ENCODE measurements around the gene TLX1. TPM values are rescaled to one million over a fixed set of nuclear protein-coding genes. Genes with fewer than 3 reads are reported as not detected.

The TLX1 gene
- total RNA-seq, result not detected
- long read RNA-seq, result 0 reads

- intact Hi-C loops (cut with micrococcal nuclease), result no loop called here
- DNase-seq (peak; percentile 68), ATAC-seq (peak; percentile 78)
Observed at GRCh38 chr10:101130984-101131961, at the start of gene TLX1. TLX1 (plus strand) TSS chr10:101131300; CDS start chr10:101131542, 242 bp downstream.

DNA sequence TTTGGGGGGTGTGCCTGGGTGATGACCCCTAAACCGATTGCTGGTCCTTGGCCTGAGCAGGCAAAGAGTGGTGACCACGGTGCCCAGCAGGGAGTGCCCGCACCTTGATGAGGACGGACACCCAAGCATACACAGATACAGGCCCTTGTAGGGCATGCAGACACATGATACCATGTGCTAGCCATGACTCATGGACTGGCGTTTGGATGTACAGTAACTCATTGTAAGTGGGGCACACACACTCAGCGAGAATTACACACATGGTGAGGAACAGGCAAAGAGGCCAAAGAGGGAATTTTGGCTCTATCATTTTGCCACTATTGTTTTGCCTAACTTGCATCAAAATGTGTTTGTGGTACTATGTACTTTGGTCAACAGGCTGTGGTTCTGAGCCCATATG, 45.3 kb upstream of the TLX1 start:
- intact Hi-C loops (cut with micrococcal nuclease), result no loop called here
- DNase-seq, result no peak
- ATAC-seq, result no peak

DNA sequence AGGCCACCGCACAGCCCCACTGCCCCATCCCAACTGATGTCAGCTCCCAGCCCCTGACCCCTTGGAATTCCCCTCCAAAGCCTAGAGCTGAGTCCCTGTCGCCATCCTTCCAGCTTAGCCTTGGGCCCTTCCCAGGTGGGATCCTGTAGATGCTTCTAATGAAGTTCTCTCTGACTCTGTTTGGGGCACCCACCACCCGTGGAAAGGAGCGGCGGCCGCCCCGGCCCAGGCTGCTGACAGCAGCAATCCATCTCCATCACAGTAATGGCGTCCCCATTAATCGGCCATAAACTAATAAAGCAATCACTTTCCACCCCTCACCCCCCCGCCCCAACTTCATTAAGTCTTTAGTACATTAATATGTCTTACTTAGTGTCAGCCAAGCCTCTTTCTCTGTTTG, 43.7 kb upstream of the TLX1 start:
- no peak for DNase-seq
- ATAC-seq, result no peak
- intact Hi-C loops (cut with micrococcal nuclease), result no loop called here

DNA sequence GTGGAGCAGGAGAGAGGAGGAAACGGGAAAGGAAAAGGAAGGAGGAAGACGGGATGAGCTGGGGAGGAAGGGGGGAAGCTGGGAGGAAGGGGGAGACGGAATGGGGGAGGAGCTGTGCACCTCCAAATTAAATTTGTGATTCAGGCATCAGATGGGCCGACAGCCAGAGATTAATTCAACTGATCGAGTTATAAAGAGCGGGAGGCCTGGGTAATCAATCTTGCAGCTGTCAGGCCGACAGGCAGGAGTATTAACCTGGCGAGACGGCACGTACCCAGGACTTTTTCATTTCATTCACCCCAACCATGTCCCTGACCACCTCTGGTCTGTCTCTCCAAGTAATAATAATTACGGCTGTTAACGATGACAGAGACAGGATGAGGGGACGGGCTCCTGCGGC, 43.1 kb upstream of the TLX1 start:
- intact Hi-C loops (cut with micrococcal nuclease), result no loop called here
- no peak for ATAC-seq
- no peak for DNase-seq

DNA sequence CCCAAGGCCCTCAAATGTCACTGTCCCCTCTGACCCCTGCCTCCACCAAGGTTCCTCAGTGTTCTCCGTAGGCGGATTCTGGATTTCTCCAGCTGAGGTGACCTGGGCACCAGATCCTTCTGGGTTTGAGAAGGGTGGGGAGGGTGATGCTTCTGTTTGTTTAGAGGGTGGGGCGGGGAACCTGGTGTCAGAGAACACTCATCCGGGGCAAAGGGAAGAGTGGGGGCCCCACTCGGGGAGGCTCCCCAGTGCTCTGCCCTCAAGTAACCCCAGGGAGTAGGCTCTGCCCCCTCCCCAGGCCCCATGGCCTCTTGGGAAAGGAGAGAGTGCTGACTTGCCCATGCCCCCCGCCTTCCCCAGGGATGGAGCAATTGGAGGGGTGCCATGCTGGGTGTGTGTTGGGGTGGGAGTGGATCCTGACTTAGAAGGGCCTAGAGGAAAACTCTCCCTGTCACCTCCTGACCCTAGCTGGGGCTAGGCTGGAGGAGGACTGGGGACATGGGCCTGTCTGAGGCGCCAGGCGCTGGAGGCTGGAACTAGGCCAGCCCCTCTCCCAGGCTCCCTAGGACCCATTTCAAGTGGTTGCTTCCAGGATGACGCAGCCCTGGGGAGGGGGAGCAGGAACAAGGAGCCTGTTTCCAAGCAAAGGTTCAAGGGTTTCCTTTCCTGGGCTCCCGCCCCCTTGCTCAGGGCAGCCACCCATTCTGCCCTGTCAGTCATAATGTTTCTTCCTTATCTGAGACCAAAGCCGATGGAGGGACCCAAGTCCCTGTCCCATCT, 41.4 kb upstream of the TLX1 start:
- DNase-seq (no peak), ATAC-seq (no peak)
- intact Hi-C loops (cut with micrococcal nuclease), result no loop called here

- DNase-seq (no peak), ATAC-seq (no peak)
- intact Hi-C loops (cut with micrococcal nuclease), result no loop called here
Observed at GRCh38 chr10:101090597-101090996, 40.5 kb upstream of the TLX1 start.

DNA sequence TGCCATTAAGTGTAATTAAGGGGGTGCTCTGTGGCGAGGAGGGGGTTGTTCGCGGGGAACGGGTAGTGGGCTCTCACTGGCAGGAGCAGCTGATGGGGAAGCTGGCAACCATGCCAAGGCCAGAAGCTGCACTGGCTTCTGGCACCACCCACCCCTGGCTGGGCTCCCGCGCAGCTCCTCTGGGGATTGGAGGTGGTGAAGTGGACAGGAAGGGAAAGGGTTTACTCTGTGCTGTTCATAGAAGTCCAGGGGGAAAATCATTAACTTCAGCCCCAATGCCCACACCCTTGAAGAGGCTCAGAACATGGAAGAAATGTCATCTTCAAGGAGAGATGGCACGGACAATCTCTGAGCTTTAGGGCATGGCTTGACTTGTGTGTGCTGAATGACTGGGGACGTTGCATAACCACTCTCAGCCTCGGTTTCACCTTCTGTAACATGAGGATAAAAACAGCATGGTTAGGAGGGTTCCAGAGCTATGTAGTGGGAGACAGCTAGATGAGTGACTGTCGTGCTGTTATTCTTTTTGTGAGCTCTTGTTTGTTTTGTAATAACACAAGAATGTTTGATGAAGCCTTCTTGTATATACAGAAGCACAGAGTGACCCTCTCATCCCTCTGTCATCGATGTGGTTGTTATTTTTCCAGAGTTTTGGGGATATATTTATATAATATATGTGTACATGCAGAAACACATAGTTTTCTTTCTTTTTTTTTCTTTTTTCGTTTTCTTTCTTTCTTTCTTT, 39.4 kb upstream of the TLX1 start:
- intact Hi-C loops (cut with micrococcal nuclease), result no loop called here
- no peak for DNase-seq
- ATAC-seq, result no peak

DNA sequence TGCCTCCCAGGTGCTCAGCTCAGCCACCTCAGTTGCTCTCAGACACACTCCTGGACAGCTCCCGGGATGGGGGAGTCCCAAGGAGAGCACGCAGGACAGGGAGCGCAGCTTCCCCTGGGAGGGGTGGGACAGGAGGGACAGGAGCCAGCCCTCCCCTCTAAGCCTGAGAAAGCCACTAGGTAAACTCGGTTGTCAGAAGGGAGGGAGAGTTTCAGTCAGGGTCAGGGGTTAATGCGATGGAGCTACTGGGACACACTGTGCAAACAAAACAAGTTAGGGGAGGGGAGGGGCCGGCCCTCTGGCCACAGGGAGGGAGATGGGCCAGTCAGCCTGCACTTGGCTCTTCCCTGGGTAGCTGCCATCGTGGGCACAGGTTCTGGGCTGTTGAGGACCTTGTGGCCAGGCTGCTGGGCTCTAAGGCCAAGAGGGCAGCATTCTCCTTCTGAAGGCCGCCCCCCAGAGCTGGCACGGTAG, 38.2 kb upstream of the TLX1 start:
- ATAC-seq, result no peak

GRCh38 chr10:101094121-101094879, 36.8 kb upstream of the TLX1 start:
- intact Hi-C loops (cut with micrococcal nuclease), result no loop called here
- DNase-seq (no peak), ATAC-seq (no peak)

More for the DNA sequence above, 38.2 kb upstream of the TLX1 start:
- intact Hi-C loops (cut with micrococcal nuclease), result no loop called here
- no peak for DNase-seq

- ATAC-seq (no peak), DNase-seq (no peak)
- intact Hi-C loops (cut with micrococcal nuclease), result loop anchor here (5.0 kb wide), 1 partner anchor 47 kb away; no protein-coding TSS in a partner anchor
Observed at GRCh38 chr10:101095004-101095403, 36.1 kb upstream of the TLX1 start.

DNA sequence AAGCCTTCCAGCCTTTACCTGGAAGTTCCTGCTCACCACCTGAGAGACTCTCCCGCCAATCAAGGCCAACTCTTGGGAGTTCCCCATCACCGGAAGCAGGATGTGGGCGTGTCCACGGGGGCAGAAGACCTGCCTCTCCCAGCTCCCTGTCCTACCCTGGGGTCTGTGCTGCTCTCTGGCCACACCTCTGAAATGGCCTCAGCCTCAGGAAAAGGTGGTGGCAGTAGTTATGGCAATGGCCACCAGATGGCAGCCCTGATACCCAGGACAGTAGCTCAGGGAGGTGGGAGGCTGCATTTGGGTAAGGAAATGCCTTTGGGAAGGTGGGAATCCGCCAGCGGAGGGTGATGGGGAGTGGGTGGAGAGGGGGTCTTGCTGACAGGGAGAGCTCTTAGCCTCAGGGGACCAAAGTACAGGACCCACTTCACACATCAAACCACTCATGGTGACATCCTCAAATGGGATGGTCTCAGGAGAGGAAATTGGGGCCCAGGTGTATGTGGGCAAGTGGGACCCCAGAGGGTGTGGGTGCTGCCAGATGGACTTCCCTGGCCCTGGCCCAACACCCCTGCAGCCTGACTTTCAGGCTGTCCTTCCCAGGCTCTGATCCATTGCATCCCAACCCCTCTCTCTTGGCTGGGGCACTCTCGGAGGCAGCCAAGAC, 35.4 kb upstream of the TLX1 start:
- DNase-seq (peak; percentile 77), ATAC-seq (peak; percentile 81)
- intact Hi-C loops (cut with micrococcal nuclease), result loop anchor here (5.0 kb wide), 1 partner anchor 47 kb away; no protein-coding TSS in a partner anchor

DNA sequence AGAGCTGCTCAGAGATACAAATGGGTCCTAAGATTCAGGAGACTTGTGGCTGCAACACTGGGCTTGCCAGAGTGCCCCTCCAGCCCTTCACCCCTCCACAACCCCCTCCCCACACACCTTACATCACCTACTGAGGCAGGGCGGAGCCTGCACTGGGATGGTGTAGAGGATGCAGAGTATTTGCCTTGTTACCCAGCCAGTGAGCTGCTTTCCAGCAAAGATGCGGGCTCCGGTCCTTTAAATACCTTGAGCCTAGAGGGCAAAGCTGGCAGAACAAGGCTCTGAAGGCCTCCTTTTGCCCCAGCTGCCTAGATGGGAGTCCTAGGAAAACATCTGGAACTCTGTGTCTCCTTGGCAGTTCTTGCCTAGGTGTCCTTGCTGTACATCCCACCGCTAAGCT, 34.7 kb upstream of the TLX1 start:
- intact Hi-C loops (cut with micrococcal nuclease), result loop anchor here (5.0 kb wide), 1 partner anchor 46 kb away; no protein-coding TSS in a partner anchor
- no peak for ATAC-seq
- DNase-seq, result no peak

DNA sequence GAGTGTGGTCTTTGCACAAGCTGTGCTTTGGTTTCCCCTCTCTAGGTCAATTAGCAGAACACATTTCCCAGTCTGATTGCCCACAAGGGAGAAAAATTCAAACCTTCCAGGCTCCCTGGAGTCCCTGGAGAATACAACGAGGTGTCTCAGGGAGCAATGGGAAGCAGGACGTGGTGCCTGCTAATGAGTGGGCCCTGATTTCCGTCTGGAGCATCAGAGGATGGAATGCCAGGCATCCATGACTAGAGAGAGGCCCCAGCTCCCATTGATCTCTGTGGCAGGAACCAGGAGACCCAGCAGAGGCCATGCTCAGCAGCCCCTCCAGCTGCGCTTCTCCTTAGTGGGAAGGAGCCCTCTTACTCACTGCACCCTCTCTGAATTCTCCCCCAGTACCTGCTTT, 33.2 kb upstream of the TLX1 start:
- ATAC-seq (no peak), DNase-seq (no peak)
- intact Hi-C loops (cut with micrococcal nuclease), result loop anchor here (5.0 kb wide), 1 partner anchor 44 kb away; no protein-coding TSS in a partner anchor

GRCh38 chr10:101099901-101100300, 31.2 kb upstream of the TLX1 start:
- no peak for DNase-seq
- intact Hi-C loops (cut with micrococcal nuclease), result loop anchor here (5.0 kb wide), 1 partner anchor 42 kb away; no protein-coding TSS in a partner anchor

GRCh38 chr10:101101372-101101881, 29.7 kb upstream of the TLX1 start:
- ATAC-seq (no peak), DNase-seq (no peak)
- intact Hi-C loops (cut with micrococcal nuclease), result no loop called here

More at GRCh38 chr10:101099901-101100300, 31.2 kb upstream of the TLX1 start:
- ATAC-seq, result no peak

DNA sequence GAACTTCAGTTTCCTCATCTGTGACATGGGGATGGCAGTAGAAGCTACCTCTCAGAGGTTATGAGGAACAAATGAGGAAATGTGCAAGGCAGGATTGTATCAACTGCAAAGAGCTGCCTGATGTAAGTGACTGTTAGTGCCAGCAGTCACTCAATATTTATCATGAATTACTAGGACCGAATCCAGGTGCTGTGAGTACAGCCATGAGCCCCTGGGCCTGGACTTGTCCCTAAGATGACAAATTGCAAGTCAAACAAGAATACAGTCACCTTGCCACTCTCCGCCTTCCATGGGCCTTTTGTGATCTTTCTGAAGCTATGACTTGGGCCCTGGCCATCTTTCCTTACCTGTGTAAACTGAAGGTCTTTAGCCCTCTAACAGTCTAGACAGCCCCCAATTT, 27.7 kb upstream of the TLX1 start:
- no peak for ATAC-seq
- intact Hi-C loops (cut with micrococcal nuclease), result no loop called here

DNA sequence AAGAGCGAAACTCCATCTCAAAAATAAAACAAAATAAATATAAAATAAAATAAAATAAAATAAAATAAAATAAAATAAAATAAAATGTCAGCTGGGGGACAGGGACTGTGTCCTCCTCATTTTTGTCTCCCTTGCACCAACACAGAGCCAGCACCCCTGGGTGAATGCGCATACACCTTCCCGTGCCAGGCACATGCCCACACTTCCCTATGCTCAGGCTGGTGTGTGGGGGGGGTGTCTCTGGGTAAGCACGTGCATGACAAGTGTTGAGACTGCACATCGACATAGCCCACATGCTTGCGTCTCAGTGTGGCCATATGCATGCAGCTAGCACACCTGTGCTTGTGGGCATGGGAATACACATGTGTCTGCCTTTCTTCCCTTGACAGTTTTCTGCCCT, 24.7 kb upstream of the TLX1 start:
- intact Hi-C loops (cut with micrococcal nuclease), result no loop called here
- ATAC-seq (no peak), DNase-seq (no peak)

More for the DNA sequence above, 27.7 kb upstream of the TLX1 start:
- DNase-seq, result no peak

GRCh38 chr10:101107771-101108170, 23.3 kb upstream of the TLX1 start:
- DNase-seq, result no peak
- intact Hi-C loops (cut with micrococcal nuclease), result no loop called here
- no peak for ATAC-seq

Data from left ventricle myocardium superior (tissue), 1 donor.